GM18858 (cell line): ENCODE results near the gene RHOG.
A peak's percentile ranks its signal among the peaks of the same experiment; 100 is the strongest.
"Not testable (repeated sequence)": the region's sequence is repeated elsewhere in the genome, so short reads cannot be mapped to it uniquely, and the experiment has no call there.

ENCODE experiments used
- ATAC-seq: cut with Tn5 transposase; IDR thresholded peaks from one replicate; pipeline ENCODE4 v1.9.1; 2021; ENCODE audit not compliant: unreplicated experiment

RHOG gene

GRCh38 chr11:3840870-3841425 is at the start of gene RHOG:
Gene RHOG, minus strand, starts transcription at chr11:3840959. Its CDS starts 12,821 bp downstream, at chr11:3828138.
- peak; percentile 21 for ATAC-seq

GRCh38 chr11:3890014-3890413 is 49.3 kb upstream of the RHOG start:
- no peak for ATAC-seq

- ATAC-seq: no peak
These were observed 48.1 kb upstream of the RHOG start for GRCh38 chr11:3888876-3889275.

- ATAC-seq: no peak
These were observed 46.2 kb upstream of the RHOG start for GRCh38 chr11:3886985-3887384.

- no peak for ATAC-seq
These were observed 45.1 kb upstream of the RHOG start for GRCh38 chr11:3885855-3886254.

GRCh38 chr11:3882655-3883054 is 41.9 kb upstream of the RHOG start:
- no peak for ATAC-seq

GRCh38 chr11:3880724-3881123 is 40.0 kb upstream of the RHOG start:
- no peak for ATAC-seq

- peak; percentile 14 for ATAC-seq
These were observed 39.3 kb upstream of the RHOG start for GRCh38 chr11:3879967-3880542.

- peak; percentile 30 for ATAC-seq
These were observed 38.6 kb upstream of the RHOG start for GRCh38 chr11:3879216-3879966.

- no peak for ATAC-seq
These were observed 37.5 kb upstream of the RHOG start for GRCh38 chr11:3878258-3878584.

GRCh38 chr11:3877364-3878257 is 36.9 kb upstream of the RHOG start:
- ATAC-seq: no peak

- ATAC-seq: no peak
These were observed 35.9 kb upstream of the RHOG start for GRCh38 chr11:3876613-3877012.

GRCh38 chr11:3873712-3874349 is 33.1 kb upstream of the RHOG start:
- no peak for ATAC-seq

- ATAC-seq: peak; percentile 53
These were observed 26.7 kb upstream of the RHOG start for GRCh38 chr11:3867209-3868091.

GRCh38 chr11:3866836-3867208 is 26.1 kb upstream of the RHOG start:
- no peak for ATAC-seq

GRCh38 chr11:3866206-3866605 is 25.4 kb upstream of the RHOG start:
- ATAC-seq: no peak

GRCh38 chr11:3865388-3866193 is 24.8 kb upstream of the RHOG start:
- ATAC-seq: no peak

GRCh38 chr11:3861683-3862082 is 20.9 kb upstream of the RHOG start:
- ATAC-seq: no peak

- ATAC-seq: not testable (repeated sequence)
These were observed 20.2 kb upstream of the RHOG start for GRCh38 chr11:3860898-3861393.
